T-helper 1 cell (primary cell): ENCODE results near the gene REN.
A peak's percentile ranks its signal among the peaks of the same experiment; 100 is the strongest.

Experiments used
- DNase-seq, 5 donors: peaks; one replicate each; pipeline ENCODE4 v3.0.0-alpha.2; 2012 to 2020
- total RNA-seq, 4 donors: gene quantifications; one replicate each; lab custom pipeline; 2026; lab: John Stamatoyannopoulos, UW

The REN gene
- total RNA-seq = 0 reads per million in 4 donors

DNA sequence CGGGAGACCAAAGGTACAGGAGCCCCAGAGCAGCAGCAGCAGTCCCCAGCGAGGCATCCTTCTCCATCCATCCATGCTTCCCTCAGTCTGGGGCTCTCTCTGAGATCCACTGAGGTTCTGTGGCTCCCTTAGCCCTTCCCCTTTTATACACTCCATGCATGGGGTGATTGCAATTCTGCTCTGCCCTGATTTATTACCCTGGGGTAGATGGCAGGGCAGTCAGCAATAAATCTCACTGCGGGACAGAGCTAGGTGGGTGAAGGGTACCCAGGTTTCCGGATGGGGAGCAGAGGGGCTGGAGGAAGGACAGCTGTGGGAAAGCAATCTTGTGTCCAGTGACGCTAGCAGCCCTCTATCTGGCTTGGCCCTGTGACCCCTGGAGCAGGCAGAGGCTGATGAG, at the start of gene REN:
Gene REN, minus strand, starts transcription at position 119 of the 400 bp plus-strand sequence. Its CDS starts 44 bp downstream, at position 75.
- DNase-seq = no peak

DNA sequence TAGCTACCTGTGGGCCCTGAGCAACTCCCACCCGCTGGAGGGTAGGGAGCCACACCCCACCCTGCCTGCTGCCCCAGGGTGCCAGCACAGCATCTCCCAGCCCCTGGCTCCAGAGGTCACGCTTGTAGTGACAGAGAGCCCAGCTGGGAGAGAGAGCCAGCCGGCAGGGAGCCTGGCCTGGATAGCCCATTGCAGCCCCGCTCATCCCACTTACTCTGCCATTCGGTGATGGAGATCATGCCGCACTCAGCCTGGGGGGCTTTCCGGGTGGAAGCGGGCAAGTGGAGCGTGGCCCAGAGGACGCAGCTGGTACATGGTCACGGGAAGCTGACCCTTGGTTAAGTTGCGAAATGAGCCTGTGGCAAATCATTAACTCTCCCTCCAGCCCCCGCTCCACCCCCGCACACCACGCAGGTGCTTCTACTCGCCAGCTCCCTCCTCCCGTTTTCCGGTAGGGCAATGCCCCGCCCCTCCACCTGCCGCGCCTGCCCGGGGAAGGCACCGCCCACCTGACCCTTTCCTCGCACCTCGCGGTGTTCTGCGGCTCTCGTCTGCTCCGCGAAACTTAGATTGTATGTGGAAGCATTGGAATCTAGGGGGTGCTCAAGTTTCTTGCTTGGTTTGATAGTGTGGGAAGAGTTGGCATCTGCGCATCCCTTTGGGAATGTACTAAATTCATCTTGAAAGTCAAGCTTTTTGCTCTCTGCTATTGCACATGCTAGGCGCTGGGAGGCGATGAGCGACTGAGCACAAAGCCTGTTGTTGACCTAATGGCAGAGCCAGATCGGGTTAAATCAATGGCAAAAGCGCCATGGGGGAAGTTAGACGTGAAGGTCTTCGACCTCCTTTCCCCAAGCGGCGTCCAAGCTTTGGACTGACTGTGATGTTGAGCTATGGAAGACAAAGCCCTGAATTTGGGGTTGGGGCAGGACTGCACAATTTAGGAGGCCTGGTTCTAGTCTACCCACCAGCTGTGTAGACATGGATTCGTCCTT, 47.8 kb upstream of the REN start, which contains the start of gene GOLT1A:
Gene GOLT1A, minus strand, starts transcription at position 321 of the 995 bp plus-strand sequence. Its CDS starts 82 bp downstream, at position 239.
- peak in 3 of 5 donors; percentile 5 to 24 (median 15) for DNase-seq

DNA sequence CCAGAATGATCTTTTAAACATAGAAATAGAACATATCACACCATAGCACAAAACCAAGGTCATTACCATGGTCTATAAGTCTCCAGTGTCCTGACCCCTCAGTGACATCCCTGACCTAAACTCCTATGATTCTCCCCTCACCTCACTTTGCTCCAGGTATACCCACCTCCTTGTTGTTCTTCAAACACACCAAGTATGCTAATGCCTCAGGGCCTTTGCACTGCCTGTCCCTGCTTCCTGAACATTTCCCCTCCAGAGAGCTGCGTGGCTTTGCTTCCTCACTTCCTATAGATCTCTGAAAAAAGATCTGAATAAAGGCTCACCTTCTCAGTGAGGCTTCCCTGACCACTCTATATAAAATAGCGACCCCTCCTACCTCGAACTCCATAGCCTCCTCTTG, 46.6 kb upstream of the REN start:
- DNase-seq = no peak

DNA sequence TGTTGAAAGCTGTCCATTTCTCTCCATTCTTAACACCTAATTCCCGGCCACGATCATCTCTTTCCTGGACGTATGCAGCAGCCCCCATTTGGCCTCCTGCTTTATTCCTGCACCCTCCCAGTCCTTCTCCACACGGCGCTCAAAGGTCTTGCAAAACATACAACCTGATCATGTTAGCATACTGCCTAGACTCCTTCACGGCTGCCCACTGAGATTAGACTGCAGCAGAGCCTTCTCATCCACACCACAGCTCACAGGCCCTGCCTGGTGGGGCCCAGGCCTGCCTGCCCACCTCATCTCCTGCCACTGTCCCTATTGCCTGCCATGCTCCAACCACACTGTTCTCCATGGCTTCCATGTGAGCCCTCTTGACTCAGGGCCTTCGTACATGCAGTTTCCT, 44.9 kb upstream of the REN start:
- DNase-seq = no peak

DNA sequence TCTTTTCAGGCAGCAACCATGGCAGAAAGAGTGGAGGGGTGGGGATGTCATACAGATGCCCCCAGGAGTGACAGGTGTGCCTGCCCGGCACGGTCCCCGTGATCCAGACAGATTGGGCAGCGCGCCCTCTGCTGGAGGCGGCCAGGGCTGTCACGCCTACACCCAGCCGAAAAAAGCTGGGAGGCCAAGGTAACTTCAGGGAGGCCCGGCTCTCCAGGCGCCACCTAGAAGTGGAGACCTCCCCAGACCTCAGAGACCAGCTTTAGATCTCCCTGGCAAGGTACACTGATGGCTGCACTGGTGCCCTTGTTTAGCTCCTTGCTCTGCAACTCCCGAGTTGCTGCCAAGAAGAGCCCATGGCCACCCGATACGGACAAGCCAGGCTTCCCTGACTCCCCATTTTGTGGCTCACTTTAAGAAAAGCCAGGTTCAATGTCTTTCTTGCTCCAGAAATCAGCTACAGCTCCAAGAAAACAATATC, 41.0 kb upstream of the REN start:
- DNase-seq = peak; percentile 35 to 61 (median 54)

DNA sequence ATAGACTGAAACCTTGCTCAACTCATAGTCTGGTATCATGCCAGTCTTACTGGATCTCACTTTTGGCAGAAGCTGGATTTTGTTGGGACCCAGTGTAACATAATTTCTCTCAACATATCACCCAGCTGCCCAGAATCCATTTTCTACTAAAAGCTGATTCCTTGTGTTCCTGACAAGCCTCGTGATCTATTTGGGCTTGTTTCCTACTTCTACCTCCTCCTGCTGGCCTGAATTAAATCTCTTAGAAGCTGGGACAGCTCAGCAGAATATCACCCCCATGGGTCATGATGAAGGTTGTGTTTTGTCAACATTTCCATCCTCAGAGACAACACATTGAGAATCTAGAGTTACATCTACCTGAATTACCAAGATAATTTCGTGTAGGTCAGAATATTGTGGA, 40.0 kb upstream of the REN start:
- no peak for DNase-seq

DNA sequence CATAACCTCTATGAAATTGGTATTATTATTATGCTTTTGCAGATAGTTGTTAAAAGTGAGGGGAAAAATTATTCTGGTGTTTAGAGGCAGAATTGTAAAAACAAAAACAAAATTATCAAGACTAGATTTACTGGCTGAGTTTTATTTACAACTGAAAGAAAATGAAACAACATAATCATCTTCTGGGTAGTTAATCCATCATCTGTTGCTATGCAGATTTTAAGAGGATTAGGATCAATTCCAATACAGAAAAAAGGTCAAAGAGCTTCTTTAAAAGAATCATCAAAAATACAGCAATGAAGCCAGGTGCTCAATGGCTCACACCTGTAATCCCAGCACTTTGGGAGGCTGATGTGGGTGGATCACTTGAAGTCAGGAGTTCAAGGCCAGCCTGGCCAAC, 39.3 kb upstream of the REN start:
- no peak for DNase-seq

DNA sequence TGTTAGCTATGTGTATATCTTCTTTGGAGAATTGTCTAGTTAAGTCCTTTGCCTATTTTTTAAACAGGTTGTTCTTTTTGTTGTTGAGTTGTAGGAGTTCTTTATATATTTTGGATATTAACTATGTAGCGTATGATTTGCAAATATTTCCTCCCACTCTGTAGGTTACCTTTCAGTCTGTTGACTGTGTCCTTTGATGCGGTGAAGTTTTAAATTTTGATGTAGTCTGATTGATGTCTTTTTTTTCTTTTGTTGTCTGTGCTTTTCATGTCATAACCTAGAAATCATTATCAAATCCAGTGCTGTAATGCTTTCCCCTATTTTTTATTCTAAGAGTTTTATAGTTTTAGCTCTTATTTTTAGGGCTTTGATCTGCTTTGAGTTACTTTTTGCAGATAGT, 38.8 kb upstream of the REN start:
- no peak for DNase-seq

DNA sequence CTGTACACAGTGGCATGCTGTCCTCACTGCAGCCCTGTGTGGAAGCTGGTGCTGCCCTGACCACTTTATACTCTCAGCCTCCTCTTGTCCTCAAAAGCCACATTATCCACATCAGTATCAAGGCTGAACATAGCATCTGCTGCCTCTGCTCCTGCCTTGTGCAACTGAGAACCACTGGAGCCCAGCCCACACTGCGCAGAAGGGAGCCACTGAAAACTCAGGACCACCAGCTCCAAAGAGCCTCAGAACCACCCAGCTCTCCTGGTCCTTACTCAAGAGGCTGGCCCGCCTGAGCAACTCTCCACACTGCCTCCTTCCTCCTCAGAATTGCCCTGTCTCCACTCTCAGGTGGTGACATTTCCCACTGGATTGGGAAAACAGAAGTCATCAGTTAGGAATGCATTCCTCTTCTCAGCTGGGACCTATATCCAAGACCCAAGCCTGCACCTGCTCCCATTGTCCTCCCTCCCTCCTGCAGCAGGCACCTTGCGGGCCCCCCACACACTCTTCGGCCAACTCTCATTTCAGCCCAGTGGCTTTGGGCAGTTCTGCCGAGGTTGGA, 37.1 kb upstream of the REN start:
- DNase-seq = no peak

DNA sequence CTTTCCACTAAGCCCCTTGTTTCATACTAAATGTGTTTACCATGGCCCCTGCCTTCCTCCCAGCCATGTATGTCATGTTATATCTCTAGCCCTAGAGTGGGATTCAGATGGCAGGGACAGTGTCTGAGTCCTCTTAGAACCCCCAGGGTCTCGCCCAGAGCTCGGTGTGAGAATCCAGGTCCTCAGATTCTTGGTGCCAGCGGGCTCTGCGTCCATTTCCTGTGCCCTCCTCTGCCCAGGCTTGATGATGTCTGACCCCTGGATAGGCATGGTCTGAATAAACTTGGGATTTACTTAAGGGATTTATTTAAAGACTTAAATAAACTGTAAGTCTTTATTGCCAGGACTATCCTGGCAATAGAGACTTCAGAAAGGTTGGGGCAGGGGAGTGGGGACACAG, 36.3 kb upstream of the REN start:
- no peak for DNase-seq

DNA sequence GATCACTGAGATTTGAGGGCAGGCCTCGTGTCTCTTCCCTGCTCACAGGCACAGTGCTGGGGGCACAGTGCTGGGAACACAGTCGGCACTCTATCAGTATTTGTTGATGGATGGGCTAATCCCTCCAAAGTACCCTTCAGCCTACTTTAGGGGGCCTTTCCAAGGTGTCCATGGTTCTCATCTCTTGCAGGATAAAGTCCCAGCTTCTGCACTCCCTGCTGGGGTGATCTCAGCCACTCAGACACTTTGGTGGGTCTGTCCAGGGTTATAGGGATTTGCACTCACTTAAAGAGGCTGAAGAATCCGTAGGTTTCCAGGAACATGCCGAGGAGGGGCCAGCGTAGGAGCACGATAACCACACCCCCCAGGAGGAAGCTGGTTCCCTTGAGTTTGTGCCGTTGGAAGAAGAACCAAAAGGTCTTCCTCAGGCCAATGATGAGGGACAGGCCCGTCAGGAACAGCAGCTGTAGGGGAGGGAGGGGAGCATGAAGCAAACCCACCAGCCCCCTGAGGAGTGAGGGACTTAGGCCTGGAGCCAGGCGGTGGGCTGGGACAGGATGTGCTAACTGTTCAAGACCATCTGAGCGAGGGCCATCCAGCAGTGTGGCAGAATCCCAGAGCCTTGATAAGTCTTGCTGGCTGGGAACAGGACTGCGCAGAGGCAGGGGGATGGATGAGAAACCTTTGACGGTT, 35.4 kb upstream of the REN start:
- DNase-seq = no peak

DNA sequence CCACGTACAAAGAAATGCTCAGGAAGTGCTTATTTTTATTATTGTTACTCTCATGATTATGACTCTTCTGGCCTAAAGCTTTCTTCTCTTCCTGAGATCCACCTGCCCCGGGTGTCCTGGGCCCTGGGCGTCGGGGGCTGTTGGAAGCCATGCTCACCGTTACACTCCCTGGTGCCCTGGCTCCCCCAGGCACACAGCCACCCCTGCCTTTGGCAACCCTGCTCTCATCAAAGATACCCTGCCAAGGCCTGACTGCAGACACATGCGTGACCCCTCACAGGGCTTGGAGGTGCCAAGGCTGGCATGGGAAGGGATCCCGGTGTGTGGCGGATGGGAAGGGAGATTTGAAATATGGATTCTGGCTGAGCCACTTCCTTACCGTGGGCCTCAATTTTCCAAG, 33.4 kb upstream of the REN start:
- no peak for DNase-seq

DNA sequence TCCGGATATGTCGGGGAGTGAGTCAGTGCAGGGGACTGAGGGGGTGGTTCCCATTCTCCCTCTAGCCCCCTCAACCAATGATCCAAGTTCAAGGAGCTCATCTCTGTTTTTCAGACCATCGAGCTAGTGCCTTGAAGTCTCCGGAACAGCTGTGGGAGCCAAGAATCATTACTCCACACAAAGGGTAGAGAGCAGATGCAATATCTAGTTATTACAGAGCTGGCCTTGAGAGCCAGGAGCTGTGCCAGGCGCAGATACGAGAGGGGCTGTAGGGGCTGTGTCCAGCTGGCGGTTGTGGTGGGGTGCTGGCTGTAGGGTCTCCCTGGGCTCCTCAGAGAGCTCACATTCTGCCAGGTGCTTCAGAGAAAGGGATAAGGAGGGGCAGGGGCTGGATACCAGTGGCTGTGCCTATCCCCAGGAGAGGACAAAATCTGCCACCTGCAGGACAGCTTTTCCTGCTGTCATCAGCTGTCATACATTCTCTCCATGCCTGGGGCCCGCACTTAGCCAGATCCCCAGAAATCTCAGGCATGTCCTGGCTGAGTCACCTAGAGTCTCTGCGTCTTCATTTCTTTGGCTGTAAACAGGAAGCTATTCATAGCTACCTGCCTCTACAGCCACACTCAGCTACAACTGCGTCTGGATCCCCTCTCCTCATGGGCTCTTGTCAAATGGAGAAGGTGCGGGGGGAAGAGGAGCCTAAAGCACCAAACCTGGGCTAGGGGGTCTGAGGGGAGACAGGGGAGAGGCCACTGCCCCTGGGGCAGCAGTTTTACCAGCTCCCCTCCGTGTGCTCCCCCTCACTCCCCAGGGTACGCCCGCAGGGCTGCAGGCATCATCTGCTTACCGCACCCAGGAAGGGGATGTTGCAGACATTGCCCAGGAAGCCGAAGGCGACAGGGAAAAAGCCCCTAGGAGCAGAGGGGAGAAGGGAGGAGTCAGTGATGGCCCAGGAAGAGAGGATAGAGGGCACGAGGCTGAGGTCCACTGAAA, 32.5 kb upstream of the REN start:
- no peak for DNase-seq

DNA sequence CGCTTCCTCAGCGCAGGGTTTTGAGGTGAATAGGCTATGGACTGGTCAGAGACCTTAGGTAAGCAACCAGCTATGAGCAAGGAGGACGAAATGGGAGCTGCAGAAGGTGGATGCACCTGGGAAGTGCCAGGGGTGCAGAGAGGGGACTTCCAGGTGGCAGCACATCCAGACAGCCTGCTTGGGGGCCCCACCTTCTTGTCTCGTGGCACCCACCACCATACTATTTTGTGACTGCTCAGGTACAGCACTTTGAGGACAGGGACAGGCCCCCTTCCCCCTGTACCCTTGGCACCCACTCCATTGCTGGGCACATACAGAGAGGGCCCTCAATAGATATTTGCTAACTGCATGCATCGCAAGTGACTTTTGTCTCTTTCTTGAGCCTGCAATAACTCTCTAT, 30.9 kb upstream of the REN start:
- DNase-seq = no peak

DNA sequence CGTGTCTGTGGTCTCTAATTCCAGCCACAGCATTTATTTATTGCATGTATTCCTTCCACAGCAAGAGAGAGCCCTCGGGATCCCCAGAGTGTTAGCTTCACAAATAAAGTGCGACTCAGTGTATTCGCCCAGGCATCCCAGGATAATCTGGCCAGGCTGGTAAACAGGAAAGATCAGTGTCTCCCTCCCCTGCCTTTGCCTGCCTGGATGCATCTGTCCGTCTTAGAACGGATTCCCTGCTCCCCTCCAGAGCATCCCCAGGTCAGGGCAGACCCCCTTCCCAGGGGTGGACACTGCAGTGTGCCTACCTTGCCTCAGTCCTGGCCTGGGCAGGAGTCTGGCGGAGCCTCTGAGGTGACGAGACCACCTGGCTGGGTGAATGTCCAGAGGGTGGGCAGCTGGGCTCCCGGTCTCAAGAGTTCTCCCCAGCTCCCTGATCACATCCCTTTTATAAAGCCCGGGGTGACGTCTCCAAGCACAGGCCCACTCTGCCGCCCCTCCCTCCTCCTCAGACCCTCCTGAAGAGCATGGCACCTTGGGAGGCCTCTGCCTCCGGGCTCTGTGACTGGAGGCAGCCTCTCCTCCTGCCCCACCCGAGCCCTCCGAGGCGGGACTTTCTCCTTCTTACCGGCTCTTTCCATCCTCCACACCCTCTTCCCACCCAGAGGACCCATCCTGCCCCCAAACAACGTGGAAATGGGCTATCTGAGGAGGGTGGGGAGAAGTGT, 30.1 kb upstream of the REN start, which contains the start of gene KISS1:
Gene KISS1, minus strand, starts transcription at position 424 of the 728 bp plus-strand sequence. CDS start 3,615 bp downstream, outside the sequence.
- DNase-seq = no peak

DNA sequence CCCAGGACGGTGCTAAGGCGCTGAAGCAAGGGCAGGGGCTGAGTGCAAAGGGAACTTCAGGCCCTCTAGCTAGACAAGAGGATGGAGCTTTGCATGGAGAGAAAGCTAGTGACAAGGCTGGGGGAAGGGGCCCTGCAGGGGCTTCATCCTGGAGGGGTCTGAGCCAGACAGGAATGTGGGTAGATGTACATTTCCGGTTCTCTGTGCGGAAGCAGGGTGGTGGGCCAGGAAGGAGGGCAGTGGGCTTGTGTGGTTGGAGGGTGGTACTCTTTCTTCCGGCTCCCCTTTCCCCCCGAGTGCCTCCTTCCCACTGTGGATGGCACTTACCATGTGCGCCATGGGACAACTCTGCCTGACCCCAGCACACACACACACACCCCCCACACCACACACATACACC, 28.6 kb upstream of the REN start:
- DNase-seq = no peak

DNA sequence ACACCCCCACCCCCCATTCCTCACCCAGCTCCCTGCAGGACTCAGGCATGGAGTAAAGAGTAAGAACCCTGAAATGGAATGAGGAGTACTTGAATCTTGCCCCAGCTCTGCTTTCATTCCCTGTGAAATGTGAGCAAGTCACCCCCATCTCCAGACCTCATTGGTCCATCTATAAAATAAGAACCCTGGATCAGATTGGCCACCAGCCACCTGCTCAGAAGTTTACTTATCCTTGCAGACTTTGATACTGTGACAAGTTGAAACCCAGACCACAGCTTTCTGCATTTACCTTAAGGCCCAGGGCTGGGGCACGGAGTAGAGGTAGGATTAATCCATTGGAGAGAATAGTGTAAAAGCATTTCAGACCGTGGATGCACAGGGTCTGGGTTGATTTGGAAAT, 27.9 kb upstream of the REN start:
- DNase-seq = no peak

DNA sequence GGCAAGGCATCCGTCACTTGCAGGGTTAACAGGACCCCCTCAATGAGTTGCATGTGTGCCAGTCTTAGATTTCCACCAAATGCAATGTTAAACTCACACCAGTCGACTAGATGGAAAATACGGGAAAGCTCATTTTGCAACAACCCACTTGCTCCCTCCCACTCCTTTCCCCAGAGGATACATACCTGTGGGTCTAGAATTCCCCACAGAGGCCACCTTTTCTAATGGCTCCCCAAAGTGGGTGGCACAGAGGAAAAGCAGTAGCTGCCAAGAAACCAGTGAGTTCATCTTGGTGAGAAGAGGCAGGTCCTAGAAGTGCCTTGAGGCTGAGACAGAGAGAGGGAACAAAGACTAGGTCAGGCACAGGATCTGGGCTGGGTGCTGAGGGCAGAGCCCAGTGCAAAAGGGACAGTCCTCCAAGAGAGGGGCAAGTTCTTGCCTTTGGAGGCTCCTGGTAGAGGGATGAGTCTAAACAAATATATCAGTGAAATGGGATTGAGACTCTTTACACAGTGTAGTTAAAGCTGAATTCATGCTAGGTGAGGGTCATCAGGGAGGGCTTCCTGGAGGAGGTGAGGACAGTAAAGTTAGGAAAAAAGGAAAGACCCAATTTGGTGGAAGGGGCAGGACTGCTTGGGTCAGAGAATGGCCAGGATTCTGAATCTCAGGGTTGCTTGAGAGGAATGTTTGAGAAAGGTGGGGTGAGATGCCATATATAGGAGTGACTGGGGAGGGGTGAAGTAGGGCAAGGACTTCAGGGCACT, 26.6 kb upstream of the REN start:
- no peak for DNase-seq

DNA sequence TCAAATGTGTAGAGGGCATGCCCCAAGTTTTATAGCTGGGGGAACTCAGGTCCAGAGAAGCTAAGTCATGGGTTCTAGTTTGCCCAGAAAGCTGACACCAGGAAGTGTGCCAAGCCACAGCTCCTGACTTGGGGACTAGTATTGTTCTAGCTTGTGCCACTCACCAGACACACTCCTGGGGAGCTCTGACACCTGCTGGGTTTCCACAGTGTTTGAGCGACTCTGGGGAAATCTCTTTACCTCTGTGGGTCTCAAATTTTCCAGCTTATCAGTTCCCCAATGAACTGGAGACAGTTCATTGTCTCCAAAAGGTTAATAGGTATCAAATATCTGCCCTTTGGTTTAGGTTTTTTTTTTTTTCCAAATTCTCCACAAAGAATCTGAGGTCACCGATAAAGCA, 25.9 kb upstream of the REN start:
- DNase-seq = no peak

DNA sequence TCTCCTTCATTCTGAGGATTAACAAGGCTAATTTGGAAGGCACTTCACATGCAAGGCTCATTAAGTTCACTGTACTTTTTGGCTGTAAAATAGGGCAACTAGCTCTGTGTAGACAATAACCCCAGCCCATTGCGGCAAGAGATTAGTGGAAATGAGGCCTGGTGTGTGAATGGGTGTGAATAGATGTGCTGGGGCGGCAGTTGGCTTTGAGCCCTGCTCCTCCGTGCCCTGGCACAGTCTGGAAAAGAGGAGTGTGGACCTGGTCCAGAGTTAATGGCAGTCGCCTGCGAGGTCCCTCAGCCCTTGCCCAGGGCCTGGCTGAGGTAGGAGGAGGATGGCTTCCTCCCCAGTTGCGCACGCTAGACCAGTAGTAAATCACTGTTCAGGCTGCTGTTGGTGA, 25.3 kb upstream of the REN start:
- DNase-seq = no peak
